HepG2 (cell line): ENCODE data around the gene HSPA1B. TPM values are rescaled to one million over a fixed set of nuclear protein-coding genes. Genes with fewer than 3 reads are reported as not detected.

Source experiments
- CBX5 ChIP-seq: sonication (generic); formaldehyde crosslinking; IDR thresholded peaks from 2 replicates; pipeline ENCODE4 v1.4.0; 2020; ENCODE audit warnings: missing genetic modification reagents, borderline replicate concordance
- CC2D1A ChIP-seq: sonication (generic); formaldehyde crosslinking; IDR thresholded peaks from 2 replicates; pipeline ENCODE4 v1.8.1; 2023; ENCODE audit warnings: mild to moderate bottlenecking, missing genetic modification reagents
- ESRRA ChIP-seq: sonication (generic); formaldehyde crosslinking; IDR thresholded peaks from 2 replicates; pipeline ENCODE4 v1.5.1; 2020; ENCODE audit warnings: mild to moderate bottlenecking, low read depth, missing genetic modification reagents
- JDP2 ChIP-seq: sonication (generic); formaldehyde crosslinking; IDR thresholded peaks from 2 replicates; pipeline ENCODE4 v1.8.1; 2022; ENCODE audit warnings: missing genetic modification reagents, borderline replicate concordance
- KAT7 ChIP-seq: IDR thresholded peaks from 2 replicates; pipeline ENCODE4 v1.6.1; 2018; ENCODE audit warnings: borderline replicate concordance, missing compliant biosample characterization
- KLF15 ChIP-seq: sonication (generic); formaldehyde crosslinking; IDR thresholded peaks from 2 replicates; pipeline ENCODE4 v1.8.1; 2023; ENCODE audit warnings: borderline replicate concordance, mild to moderate bottlenecking, inconsistent platforms, missing genetic modification reagents, mixed read lengths
- MED8 ChIP-seq: sonication (generic); formaldehyde crosslinking; IDR thresholded peaks from 2 replicates; pipeline ENCODE4 v1.8.1; 2023; ENCODE audit warnings: mild to moderate bottlenecking, missing genetic modification reagents; ENCODE audit not compliant: insufficient replicate concordance
- MIXL1 ChIP-seq: IDR thresholded peaks from 2 replicates; pipeline ENCODE4 v1.6.1; 2016
- NFYC ChIP-seq: IDR thresholded peaks from 2 replicates; pipeline ENCODE4 v1.6.1; 2016; ENCODE audit warnings: missing genetic modification reagents, missing compliant biosample characterization
- PATZ1 ChIP-seq: sonication (generic); formaldehyde crosslinking; IDR thresholded peaks from 2 replicates; pipeline ENCODE4 v1.4.0; 2020; ENCODE audit warnings: missing genetic modification reagents
- POLR2A ChIP-seq, 2 experiments: IDR thresholded peaks; 2 replicates each; pipeline ENCODE4 v1.6.1; 2011; ENCODE audit warnings: low read depth in 2 of 2, low read length in 2 of 2, mild to moderate bottlenecking in 1 of 2, moderate library complexity in 1 of 2; ENCODE audit not compliant: insufficient read depth in 1 of 2
- SALL1 ChIP-seq: sonication (generic); formaldehyde crosslinking; IDR thresholded peaks from 2 replicates; pipeline ENCODE4 v1.8.0; 2022; ENCODE audit warnings: mild to moderate bottlenecking, missing genetic modification reagents
- TOPORS ChIP-seq: sonication (generic); formaldehyde crosslinking; IDR thresholded peaks from 2 replicates; pipeline ENCODE4 v1.8.0; 2023; ENCODE audit warnings: mild to moderate bottlenecking, missing genetic modification reagents
- ZEB1 ChIP-seq: IDR thresholded peaks from 2 replicates; pipeline ENCODE4 v1.6.1; 2012; ENCODE audit warnings: mild to moderate bottlenecking, low read depth, inconsistent platforms; ENCODE audit not compliant: insufficient replicate concordance
- ZFP90 ChIP-seq: sonication (generic); formaldehyde crosslinking; IDR thresholded peaks from 2 replicates; pipeline ENCODE4 v1.8.0; 2022; ENCODE audit warnings: missing genetic modification reagents, mild to moderate bottlenecking, inconsistent platforms, borderline replicate concordance
- ZKSCAN5 ChIP-seq: sonication (generic); formaldehyde crosslinking; IDR thresholded peaks from 2 replicates; pipeline ENCODE4 v1.5.1; 2020; ENCODE audit warnings: mild to moderate bottlenecking, missing genetic modification reagents
- ZNF20 ChIP-seq: sonication (generic); formaldehyde crosslinking; IDR thresholded peaks from 2 replicates; pipeline ENCODE4 v1.4.0; 2020; ENCODE audit warnings: mild to moderate bottlenecking, moderate library complexity, missing genetic modification reagents
- ZNF367 ChIP-seq: sonication (generic); formaldehyde crosslinking; IDR thresholded peaks from 2 replicates; pipeline ENCODE4 v1.4.0; 2020; ENCODE audit warnings: missing genetic modification reagents, borderline replicate concordance
- ZNF446 ChIP-seq: sonication (generic); formaldehyde crosslinking; IDR thresholded peaks from 2 replicates; pipeline ENCODE4 v1.5.0; 2020; ENCODE audit warnings: mild to moderate bottlenecking, missing genetic modification reagents
- ZNF614 ChIP-seq: IDR thresholded peaks from 2 replicates; pipeline ENCODE4 v1.6.1; 2018; ENCODE audit warnings: missing biosample characterization, missing genetic modification reagents, inconsistent platforms, borderline replicate concordance
- ZNF782 ChIP-seq: sonication (generic); formaldehyde crosslinking; IDR thresholded peaks from 2 replicates; pipeline ENCODE4 v1.4.0; 2020; ENCODE audit warnings: missing genetic modification reagents, mild to moderate bottlenecking, borderline replicate concordance
- ZSCAN25 ChIP-seq: sonication (generic); formaldehyde crosslinking; IDR thresholded peaks from 2 replicates; pipeline ENCODE4 v1.8.0; 2022; ENCODE audit warnings: mild to moderate bottlenecking, missing genetic modification reagents
- ZUFSP ChIP-seq: sonication (generic); formaldehyde crosslinking; IDR thresholded peaks from 2 replicates; pipeline ENCODE4 v1.9.0; 2021; ENCODE audit warnings: missing genetic modification reagents, mild to moderate bottlenecking, borderline replicate concordance
- polyA plus RNA-seq, 8 experiments: library from polyadenylated mRNA; depleted of rRNA in 3 of 8; stranded (reverse) in 7 of 8; unstranded in 1 of 8; fragments of >200 nt; fragmentation: Illumina TruSeq in 4 of 8; extraction: Trizol in 4 of 8; gene quantifications; 2 replicates each; pipeline versions ENCODE4 v1.2.1 to v1.2.3, GENCODE V29; 2011 to 2016; ENCODE audit warnings: low read depth in 4 of 8, missing spikeins in 1 of 8, mixed read lengths in 1 of 8; ENCODE audit not compliant: insufficient read depth in 1 of 8
- total RNA-seq, 5 experiments: library from RNA; depleted of rRNA; stranded (reverse); fragments of >200 nt; fragmentation: Illumina TruSeq; extraction: Trizol; gene quantifications; 2 replicates each; pipeline ENCODE4 v1.2.3, GENCODE V29; 2016; ENCODE audit warnings: low read depth in 1 of 5
- TF ChIP-seq, protein P1 (sequence below): sonication (generic); formaldehyde crosslinking; IDR thresholded peaks from 2 replicates; pipeline ENCODE4 v1.5.0; 2020; ENCODE audit warnings: mild to moderate bottlenecking, low read depth, missing genetic modification reagents, borderline replicate concordance
- TF ChIP-seq, protein P2 (sequence below): sonication (generic); formaldehyde crosslinking; IDR thresholded peaks from 2 replicates; pipeline ENCODE4 v1.4.0; 2020; ENCODE audit warnings: mild to moderate bottlenecking, missing genetic modification reagents

HSPA1B gene
- total and polyA plus RNA-seq, 2 of the 13 experiments (the other 11 are each of a cell fraction or from before 2014, with no cell fraction given) = 26.0 to 186 TPM

DNA sequence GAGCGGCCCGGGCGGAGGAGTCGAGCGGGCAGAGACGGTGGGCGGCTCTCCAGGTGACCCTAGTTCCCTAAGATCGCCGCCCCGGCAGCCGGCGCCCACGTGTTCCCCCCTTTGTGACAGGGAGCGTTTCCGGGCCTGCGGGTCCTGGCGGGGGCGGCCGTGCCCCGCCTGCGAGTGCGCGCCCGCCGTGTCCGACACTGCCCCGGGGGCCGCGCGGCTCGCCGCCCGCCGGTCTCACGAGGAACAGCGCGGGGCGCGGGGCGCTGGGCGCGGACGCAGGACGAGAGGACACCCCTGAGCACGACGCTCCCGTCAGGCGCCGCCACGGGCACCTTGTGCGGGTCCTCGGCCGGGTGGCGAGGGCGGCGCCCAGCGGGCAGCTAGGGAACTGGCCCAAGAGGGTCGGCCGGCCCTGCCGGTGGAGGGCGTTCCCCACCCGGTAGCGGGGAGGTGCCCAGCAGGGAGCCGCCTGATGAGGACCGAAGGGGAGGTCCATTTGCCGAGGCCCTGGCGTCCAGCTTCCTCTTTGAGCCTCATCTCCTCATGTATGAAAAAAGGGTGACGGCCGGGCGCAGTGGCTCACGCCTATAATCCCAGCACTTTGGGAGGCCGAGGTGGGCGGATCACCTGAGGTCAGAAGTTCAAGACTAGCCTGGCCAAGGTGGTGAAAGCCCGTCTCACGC, 31.8 kb upstream of the HSPA1B start, which contains the start of gene VARS1 (continued):
- peak; percentile 54; the same call in 1 of the 2 replicates for TF ChIP-seq ZNF614
- TF ChIP-seq MED8 (CRISPR knock-in tag) = peak; percentile 65
- TF ChIP-seq KAT7 (CRISPR knock-in tag) = peak; percentile 91; the same call in 1 of the 2 replicates
- TF ChIP-seq, protein P1, sequence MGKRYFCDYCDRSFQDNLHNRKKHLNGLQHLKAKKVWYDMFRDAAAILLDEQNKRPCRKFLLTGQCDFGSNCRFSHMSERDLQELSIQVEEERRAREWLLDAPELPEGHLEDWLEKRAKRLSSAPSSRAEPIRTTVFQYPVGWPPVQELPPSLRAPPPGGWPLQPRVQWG (CRISPR knock-in tag) = no peak
- peak; percentile 61 for TF ChIP-seq ZFP90
- no peak for TF ChIP-seq JDP2 (CRISPR knock-in tag)
- TF ChIP-seq ESRRA (CRISPR knock-in tag) = peak; percentile 59; the same call in 1 of the 2 replicates
- TF ChIP-seq POLR2A (IDR thresholded peaks at IDR 0.05; ENCODE audit: insufficient read depth in 1 of 2, low read depth in 2 of 2, low read length in 2 of 2) = peak in 1 of 2 experiments; percentile 46; a peak in 1 of 4 replicates
- no peak for TF ChIP-seq ZUFSP (CRISPR knock-in tag)
- no peak for TF ChIP-seq ZNF20 (CRISPR knock-in tag)
- no peak for TF ChIP-seq KLF15
- TF ChIP-seq NFYC = no peak
- TF ChIP-seq TOPORS (CRISPR knock-in tag) = no peak
- TF ChIP-seq MIXL1 (CRISPR knock-in tag) = peak; percentile 67; the same call in 1 of the 2 replicates
- TF ChIP-seq ZEB1 = peak; percentile 29
- no peak for TF ChIP-seq ZNF446 (CRISPR knock-in tag)
- peak; percentile 73; the same call in 1 of the 2 replicates for TF ChIP-seq ZNF367
- TF ChIP-seq ZSCAN25 (CRISPR knock-in tag) = peak; percentile 78
- TF ChIP-seq PATZ1 (CRISPR knock-in tag) = peak; percentile 46
- TF ChIP-seq, protein P2, sequence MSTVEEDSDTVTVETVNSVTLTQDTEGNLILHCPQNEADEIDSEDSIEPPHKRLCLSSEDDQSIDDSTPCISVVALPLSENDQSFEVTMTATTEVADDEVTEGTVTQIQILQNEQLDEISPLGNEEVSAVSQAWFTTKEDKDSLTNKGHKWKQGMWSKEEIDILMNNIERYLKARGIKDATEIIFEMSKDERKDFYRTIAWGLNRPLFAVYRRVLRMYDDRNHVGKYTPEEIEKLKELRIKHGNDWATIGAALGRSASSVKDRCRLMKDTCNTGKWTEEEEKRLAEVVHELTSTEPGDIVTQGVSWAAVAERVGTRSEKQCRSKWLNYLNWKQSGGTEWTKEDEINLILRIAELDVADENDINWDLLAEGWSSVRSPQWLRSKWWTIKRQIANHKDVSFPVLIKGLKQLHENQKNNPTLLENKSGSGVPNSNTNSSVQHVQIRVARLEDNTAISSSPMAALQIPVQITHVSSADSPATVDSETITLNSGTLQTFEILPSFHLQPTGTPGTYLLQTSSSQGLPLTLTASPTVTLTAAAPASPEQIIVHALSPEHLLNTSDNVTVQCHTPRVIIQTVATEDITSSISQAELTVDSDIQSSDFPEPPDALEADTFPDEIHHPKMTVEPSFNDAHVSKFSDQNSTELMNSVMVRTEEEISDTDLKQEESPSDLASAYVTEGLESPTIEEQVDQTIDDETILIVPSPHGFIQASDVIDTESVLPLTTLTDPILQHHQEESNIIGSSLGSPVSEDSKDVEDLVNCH = no peak
- peak; percentile 86; the same call in 1 of the 2 replicates for TF ChIP-seq CBX5
- TF ChIP-seq CC2D1A (CRISPR knock-in tag) = no peak
- no peak for TF ChIP-seq ZKSCAN5 (CRISPR knock-in tag)
- TF ChIP-seq SALL1 (CRISPR knock-in tag) = peak; percentile 88
- TF ChIP-seq ZNF782 = peak; percentile 11; the same call in 1 of the 2 replicates
